NCI-H2081 treated with DMSO at 0.1 percent for 48 hours (cell line): ENCODE measurements around the gene ENPP7.
"Not testable (repeated sequence)": the region's sequence is repeated elsewhere in the genome, so short reads cannot be mapped to it uniquely, and the experiment has no call there.

ENCODE experiments used
- DNase-seq: peaks from one replicate; lab custom pipeline; 2025; lab: John Stamatoyannopoulos, UW

Gene ENPP7

DNA sequence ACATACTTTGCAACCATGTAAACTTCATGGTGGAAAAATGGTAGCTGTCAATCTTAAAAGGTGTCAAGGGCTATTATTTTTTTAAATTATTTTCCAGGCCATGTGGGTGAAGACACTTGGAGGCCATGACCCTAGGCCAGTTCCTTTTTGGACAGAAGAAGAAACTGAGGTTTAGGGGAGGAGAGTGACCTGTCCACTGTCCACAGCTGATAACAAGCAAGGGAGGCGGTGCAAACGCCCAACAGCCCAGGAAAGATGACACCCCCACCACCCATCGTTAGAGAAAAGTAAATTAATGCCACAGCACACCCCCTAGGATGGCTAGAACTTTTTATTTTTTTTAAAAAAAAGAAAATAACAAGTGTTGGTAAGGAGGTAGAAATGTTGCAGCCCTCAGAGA is 19.2 kb downstream of the ENPP7 start:
- no peak for DNase-seq

DNA sequence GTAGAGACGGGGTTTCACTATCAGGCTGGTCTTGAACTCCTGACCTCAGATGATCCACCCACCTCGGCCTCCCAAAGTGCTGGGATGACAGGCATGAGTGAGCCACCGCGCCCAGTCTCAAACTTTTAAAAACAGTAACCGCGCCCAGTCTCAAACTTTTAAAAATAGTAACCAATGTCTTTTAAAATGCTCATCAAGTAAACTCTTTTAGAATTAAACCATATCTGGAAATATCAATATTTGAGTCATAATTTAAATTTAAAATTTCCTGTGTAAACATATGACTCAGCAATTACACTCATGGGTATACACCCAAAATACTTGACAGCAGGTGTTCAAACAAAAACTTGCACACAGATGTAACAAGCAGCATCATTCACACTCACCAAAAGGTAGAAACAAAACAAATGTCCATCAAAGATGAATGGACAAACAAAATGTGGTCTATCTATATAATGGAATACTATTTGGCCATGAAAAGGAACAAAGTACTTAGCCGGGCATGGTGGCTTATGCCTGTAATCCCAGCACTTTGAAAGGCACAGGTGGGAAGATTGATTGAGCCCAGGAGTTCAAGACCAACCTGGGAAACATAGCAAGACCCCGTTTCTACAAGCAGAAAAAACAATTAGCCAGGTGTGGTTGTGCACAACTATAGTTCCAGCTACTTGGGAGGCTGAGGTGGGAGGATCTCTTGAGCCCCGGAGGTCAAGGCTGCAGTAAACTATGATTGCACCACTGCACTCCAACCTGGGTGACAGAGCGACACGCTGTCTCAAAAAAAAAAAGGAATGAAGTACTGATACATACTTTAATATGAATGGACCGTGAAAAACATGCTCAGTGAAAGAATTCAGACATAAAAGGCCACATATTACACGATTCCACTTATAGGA is 20.2 kb downstream of the ENPP7 start:
- DNase-seq: no peak

DNA sequence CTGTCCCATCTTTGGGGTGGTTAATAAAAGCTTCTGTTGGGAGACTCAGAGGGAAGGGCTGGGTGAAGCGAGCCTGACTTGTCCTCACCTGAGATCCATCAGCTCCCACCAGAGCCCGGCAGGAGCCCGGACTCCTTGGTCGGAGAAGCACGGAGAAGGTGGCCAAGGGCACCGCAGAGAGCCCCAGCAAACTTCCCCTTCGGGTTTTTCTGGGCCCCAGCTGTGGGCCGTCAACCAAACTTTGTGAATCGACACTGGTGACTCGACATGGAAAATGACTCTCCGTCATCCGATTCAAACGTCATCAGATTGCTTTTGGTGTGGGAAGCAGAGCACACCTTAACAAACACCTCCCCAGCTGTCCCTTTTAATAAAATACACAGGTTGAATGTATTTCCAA is 21.4 kb downstream of the ENPP7 start:
- DNase-seq: no peak

DNA sequence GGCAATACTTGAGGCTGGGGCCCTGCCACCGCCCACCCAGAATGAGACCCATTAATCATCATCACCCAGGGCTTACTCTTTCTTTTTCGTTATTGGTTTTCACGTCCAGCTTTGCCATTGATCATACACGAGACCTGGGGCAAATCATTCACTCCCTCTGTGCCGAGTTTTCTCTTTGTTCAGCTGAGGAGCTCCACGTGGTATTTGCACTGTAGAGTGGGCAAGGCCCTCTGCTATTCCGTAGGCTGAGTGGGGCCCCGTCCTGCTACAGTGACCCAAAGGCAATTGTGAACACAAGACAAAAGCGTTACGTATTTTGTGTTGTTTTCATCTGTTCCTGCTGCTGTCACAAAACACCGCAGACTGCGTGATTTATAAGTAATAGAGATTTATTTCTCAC is 23.6 kb downstream of the ENPP7 start:
- no peak for DNase-seq

DNA sequence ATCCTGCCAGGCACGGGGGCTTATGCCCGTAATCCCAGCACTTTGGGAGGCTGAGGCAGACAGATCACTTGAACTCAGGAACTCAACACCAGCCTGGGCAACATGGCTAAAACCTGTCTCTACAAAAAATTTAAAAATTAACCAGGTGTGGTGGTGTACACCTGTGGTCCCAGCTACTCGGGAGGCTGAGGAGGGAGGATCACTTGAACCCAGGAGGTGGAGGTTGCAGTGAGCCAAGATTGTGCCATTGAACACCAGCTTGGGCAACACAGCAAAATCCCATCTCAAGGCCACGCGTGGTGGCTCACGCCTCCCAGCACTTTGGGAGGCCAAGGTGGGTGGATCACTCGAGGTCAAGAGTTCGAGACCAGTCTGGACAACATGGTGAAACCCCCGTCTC is 24.2 kb downstream of the ENPP7 start:
- DNase-seq: not testable (repeated sequence)

DNA sequence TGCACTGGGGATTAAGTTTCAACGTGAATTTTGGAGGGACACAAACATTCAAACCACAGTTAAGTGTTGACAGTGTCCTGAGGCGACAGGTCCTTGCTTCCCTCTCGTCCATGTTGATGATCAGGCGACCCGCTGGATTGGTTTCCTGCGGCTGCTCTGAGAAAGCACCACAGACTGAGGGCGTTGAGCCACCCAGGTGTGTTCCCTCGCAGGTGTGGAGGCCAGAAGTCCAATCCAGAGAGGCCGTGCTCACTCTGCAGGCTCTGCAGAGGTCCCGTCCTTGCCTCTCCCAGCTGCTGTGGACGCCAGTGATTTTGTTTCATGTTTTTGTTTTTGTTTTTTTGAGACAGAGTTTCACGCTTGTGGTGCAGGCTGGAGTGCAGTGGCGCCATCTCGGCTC is 24.8 kb downstream of the ENPP7 start:
- DNase-seq: no peak

DNA sequence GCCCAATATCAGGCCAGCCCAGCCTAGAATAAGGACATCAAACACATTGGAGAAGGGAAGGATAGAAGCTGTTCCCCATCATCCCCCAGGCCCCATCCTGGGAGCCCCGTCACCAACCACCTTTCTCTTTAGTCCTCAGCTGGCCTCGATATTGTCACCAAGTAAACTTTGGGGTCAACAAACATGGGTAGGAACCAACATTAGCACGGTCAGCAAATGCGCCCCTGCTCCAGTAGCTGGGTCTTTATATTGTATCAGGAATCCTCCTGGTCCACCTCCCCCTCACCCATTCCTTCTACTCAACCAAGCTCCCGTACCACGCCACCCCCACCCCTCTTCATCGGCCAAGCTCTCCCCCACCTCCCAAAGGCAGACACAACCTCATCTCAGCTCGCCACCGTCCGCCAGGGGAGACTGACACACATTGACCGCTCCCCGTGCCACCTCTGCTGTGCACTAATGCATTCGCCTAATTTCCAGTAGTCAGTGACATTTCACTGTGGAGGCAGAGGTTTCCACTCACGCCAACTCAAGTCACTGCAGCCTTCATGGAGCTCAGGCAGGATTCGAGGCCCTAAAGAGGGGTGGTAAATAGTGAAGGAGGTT is 26.5 kb downstream of the ENPP7 start:
- DNase-seq: no peak

DNA sequence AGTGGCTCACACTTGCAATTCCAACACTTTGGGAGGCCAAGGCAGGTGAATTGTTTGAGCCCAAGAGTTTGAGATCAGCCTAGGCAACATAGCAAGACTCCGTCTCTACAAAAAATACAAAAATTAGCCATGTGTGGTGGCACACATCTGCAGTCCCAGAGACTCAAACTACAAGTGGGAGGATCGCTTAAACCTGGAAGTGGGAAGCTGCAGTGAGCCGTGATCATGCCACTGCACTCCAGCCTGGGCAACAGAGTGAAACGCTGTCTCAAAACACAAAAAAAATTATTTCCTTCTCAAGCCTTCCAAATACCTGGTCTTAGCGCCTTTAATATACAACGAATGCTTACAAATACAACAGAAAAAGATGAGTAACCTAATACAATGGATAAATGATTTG is 27.5 kb downstream of the ENPP7 start:
- no peak for DNase-seq

DNA sequence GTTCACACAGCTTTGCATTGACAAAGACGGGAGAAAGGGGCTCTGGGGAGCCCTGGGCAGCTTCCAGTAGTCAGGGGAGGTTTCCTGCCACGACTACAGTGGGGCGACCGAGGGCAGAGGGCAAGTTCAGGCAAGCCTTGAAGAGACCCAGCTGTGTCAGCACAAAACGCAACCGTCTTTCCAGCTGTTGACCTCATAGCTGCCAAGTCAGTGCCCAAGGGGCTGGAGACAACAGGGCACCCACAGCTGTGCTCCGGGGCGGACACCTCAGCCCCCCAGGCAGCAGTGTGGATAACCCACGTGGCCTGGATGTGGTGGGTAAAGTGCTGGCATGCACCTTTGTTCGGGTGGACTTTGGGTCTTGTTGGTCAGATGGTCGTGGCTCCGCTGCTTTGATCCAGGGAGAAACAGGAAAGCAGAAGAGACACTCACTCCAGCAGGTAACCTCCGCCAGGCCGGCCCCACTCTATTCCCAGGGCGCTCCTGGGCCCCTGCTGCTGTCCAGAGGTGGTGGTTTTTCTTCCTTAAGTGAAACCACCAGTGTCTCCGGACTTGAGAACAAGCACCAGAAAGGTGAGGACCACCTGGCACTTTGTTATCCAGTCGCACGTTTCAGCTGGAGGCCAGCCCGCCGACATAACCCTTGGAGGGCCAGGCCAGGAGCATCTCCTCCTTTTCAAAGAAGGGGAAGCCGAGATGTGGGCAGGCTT is 29.6 kb downstream of the ENPP7 start:
- no peak for DNase-seq

DNA sequence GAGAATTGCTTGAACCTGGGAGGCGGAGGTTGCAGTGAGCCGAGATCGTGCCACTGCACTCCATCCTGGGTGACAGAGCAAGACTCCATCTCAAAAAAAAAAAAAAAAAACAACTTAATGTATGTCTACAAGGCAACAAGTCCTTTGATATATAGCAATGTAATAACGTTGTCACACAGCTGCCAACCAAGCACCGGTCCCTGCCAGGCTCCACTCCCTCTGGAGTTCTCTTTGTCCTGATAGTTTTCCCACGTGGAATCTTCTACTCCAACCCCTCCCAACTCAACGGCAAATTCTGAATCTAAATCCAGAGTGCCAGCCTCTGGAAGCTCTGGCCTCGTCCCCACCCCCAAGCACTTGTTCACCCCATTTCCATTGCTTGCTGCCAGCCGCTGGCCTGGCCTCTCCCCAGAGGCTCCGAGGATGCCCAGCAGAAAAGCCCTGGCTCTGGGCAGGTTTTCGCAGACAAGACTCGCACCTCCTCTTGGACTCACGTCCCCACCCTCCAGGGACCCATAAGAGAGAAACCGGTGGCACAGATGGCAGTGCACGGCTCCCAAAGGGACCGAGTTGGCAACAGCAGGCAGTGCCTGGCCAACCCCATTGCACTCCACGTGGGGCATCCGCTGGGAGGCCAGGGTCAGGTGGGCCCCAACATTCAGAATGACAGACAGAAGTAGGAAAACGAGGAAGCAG is 31.3 kb downstream of the ENPP7 start:
- no peak for DNase-seq

DNA sequence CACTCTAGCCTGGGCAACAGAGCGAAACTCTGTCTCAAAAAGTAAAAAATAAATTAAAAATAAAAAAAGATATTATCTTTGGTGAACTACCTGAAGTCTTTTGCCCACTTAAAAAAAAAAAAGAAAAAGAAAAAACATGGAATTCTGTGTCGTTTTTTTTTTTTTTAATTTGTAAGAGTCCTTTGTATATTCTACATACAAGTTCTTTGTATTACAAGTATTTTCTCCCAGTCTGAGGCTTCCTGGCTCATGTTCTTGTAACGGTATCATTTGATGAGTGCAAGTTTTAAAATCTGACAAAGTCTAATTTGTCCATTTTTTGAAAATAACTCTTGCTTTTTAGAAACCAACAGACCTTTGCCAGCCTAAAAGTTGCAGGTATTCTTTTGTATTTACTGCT is 35.0 kb downstream of the ENPP7 start:
- no peak for DNase-seq

DNA sequence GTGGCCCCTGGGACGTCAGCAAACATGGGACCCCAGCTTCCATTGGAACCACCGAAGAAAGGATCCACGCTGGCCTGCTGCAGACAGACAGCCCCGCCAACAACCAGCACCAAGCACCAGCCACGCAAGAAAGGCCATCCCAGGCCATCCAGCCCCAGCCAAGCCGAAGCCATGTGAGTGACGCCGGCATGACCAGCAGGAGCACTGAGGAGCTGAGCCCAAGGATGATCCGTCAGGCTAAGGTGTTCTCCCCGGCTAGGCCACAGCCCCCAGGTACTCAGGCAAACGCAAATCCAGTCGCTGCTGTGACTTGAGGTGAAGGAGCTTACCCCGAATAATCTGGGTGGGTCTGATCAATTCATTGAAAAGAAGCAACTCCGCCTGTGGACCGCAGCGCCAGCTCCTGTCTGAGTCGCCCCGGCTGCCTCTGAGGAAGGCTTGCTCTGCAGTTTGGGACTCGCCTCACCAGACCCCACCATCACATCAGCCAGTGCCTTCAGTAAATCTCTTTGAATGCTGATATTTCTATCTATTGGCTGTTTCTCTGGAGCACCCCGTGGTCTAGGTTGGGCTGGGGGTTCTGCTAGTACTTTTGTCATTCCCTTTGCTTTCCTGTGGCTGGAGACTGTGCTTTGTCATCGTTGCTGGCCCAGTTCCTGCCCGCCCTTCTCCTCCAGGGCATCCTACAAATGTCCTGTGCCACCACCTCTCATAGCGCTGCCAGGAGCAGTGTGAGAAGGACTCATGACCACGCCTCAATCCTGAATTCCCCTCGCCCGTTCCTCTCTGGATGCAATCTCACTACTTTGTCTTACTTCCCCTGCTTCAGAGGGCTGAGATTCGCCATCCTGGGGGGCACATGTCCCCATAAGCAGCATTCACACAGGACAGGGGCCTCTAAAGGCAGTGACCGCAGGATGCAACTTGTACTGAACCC is 39.1 kb downstream of the ENPP7 start:
- DNase-seq: no peak

DNA sequence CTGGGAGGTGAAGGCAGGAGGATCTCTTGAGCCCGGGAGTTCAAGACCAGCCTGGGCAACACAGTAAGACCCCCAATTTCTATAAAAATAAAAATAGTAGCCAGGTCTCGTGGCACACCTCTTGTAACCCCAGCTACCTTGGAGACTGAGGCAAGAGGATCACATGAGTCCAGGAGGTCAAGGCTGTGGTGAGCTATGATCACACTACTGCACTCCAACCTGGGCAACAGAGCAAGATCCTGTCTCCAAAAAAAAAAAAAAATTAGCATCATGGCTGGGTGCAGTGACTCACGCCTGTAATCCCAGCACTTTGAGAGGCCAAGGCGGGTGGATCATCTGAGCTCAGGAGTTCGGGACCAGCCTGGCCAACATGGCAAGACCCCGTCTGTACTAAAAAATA is 40.5 kb downstream of the ENPP7 start:
- no peak for DNase-seq

DNA sequence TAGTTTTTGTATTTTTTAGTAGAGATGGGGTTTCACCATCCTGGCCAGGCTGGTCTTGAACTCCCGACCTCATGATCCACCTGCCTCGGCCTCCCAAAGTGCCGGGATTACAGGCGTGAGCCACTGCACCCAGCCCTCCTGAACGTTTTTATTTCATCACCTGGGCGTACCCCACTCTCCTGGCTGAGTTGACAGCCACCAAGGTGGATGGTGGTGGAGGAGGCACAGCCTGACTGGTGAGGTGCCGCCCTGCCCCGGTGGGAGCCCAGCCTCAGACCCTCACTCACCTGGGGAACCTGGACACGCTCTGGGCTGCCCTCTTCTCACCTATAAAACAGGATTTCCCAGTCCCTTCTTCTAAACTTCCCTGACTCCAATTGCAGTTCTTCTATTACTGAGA is 42.0 kb downstream of the ENPP7 start:
- DNase-seq: not testable (repeated sequence)

DNA sequence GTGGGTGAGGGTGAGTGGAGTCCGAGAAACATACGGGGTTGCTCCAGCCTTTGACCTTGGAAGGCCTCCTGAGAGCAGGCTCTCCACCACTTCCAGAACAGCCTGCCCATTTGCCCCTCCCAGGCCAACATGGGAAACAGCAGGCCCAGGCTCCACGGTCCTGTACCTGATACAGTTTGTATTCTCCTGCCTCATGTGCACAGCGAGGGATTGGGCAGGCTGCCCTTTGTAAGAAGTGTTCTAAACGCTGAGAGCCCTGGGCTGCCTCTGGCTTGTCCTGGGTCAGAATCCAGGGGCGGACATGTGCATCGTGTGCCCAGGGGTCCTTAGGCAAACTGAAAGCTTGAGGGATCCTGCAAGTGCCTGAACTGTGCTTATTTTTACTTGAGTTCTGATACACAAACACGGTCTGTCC is 43.8 kb downstream of the ENPP7 start:
- DNase-seq: no peak

DNA sequence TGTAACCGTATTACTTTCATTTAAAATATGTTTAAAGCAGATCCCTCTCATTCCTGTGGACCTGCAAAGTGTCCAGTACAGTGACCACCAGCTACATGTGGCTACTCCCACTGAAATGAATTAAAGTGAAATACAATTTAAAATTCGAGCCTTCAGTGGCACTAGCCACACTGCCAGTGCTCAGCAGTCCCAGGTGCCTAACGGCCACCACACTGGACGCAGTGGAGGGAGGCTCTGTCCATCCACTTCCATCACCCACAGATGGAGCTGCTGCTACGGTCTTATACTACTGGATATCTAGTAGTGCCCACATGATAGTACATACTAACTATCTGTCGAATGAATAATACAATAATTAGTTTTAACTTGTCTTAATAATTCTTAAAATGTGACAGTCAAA is 44.9 kb downstream of the ENPP7 start:
- DNase-seq: no peak

DNA sequence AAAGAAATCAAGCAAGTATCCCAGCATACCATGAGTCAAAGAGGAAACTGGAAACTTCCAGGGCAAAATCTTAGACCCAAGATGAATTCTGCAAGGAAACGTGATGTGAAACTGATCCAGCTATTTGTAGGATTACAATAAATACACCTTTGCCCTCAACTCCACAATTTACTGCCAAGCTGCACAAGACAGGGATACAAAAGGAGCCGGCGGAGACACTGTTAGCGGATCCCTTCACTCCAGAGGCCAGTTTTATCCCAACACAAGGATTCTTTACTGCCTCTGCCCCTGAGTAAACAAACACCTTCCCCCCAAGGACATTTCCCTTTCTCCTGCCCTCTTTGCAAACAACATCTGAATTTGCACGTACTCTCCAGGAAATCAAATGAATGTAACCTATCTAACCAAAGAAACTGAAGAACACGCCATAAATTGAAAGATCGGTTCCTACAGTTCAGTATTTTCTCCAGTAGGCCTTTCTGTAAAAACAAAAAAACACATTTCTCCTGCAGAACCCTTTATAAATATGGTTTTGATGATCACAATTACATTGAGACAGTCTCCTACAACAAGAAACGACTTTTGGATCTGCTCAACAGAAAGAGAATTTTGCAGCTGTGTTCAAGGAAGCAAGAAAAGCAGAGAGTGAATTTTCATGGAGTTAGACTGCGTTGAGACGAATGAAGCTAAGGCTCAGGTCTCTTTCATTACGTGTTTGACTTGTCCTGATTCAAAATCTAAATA is 45.8 kb downstream of the ENPP7 start:
- DNase-seq: no peak

DNA sequence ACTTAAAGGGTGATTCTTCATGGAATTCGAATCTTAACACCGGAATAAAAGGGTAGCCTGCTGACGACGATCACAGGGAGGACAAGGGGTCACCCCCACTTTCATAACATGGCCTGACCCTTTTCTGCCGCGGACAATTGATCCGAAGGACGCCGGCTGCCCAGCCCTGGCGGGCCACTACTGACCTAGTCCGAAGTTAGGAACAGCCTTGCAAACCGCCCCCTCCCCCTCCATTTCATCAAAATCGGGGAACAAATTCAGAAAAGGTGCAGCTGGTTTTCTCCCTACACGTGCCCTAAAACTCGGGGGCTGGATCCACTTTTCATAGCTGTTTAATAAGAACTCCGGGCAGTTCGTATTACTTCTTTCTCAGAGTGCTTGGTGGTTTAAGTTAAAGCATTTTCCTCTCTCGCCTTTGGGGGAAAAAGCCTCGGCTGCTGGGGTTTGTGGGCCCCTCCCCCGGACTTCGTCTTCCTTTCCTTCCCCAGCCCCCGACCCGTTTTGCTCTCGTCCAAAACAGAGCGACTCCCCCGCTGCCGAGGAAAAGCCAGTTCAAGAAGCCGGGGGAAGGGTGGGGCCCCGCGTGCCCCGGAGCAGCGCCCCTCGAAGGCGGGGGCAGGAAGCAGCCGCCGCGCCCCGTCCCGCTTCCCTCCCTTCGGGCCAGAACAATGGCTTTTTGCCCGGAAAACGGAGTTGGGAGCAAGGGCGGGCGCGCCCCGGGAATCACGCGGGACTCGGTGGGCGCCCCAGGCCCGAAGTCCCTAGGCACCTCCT is 46.6 kb downstream of the ENPP7 start:
- no peak for DNase-seq

DNA sequence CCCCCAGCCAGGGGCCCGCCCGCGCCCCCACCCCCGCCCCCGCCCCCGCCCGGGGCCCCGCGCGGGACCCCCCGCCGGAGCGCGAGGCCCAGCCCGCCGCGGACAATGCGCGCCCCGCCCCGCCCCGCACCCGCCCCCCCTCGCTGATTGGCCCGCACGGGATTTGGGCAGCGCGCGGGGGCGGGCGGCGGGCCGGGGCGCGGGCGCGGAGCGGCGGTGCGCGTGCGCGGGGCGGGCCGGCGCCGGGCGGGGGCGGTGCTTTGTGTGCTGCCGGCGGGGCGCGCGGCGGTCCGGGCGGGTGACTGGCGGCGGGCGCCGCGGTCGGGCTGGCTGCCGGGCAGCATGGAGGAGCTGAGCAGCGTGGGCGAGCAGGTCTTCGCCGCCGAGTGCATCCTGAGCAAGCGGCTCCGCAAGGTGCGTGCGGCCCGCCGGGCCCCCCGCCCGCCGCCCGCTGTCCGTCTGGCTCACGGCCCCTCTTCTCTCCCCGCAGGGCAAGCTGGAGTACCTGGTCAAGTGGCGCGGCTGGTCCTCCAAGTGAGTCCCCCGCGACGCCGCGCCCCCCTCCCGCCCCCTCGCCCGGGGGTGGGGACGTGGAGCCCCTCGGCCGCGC is 47.3 kb downstream of the ENPP7 start, which contains the start of gene CBX2:
Gene CBX2 (plus strand): TSS at position 255 of the 610 bp plus-strand sequence. CDS start 88 bp downstream, at position 343.
- no peak for DNase-seq
